Liver (tissue), 3 donors: ENCODE data around the gene UTP4.

ENCODE experiments used
- CTCF ChIP-seq: fragments of 150-350 bp; IDR thresholded peaks from 2 replicates; pipeline ENCODE4 v1.5.1; 2017; ENCODE audit warnings: improper control_type of control experiment, low read depth, low read length; ENCODE audit not compliant: missing input control
- EGR1 ChIP-seq, 2 donors: IDR thresholded peaks; 2 replicates each; pipeline ENCODE4 v1.6.1; 2016 to 2018; ENCODE audit warnings: antibody characterized with exemption in 2 of 2, low read depth in 2 of 2
- GABPA ChIP-seq, 2 donors: IDR thresholded peaks in 1 of 2; conservative IDR thresholded peaks in 1 of 2; 2 replicates each; pipeline ENCODE4 v1.6.1; 2016; ENCODE audit warnings: antibody characterized with exemption in 2 of 2, mild to moderate bottlenecking in 1 of 2, moderate library complexity in 1 of 2
- HNF4A ChIP-seq, 2 donors: conservative IDR thresholded peaks; 2 replicates each; pipeline ENCODE4 v1.6.1; 2016; ENCODE audit warnings: antibody characterized with exemption in 2 of 2, mild to moderate bottlenecking in 2 of 2
- HNF4G ChIP-seq: IDR thresholded peaks from 2 replicates; pipeline ENCODE4 v1.6.1; 2016; ENCODE audit warnings: antibody characterized with exemption
- JUND ChIP-seq, 2 donors: IDR thresholded peaks; 2 replicates each; pipeline ENCODE4 v1.6.1; 2016; ENCODE audit warnings: antibody characterized with exemption in 2 of 2
- RAD21 ChIP-seq, 2 donors: IDR thresholded peaks; 2 replicates each; pipeline ENCODE4 v1.6.1; 2016; ENCODE audit warnings: antibody characterized with exemption in 2 of 2, mild to moderate bottlenecking in 2 of 2
- REST ChIP-seq: IDR thresholded peaks from 2 replicates; pipeline ENCODE4 v1.6.1; 2016; ENCODE audit warnings: antibody characterized with exemption, mild to moderate bottlenecking
- RXRA ChIP-seq, 2 donors: IDR thresholded peaks; 2 replicates each; pipeline ENCODE4 v1.6.1; 2017 to 2018; ENCODE audit warnings: antibody characterized with exemption in 2 of 2, mild to moderate bottlenecking in 1 of 2
- SP1 ChIP-seq: IDR thresholded peaks from 2 replicates; pipeline ENCODE4 v1.6.1; 2018; ENCODE audit warnings: antibody characterized with exemption, mild to moderate bottlenecking
- TAF1 ChIP-seq: conservative IDR thresholded peaks from 2 replicates; pipeline ENCODE4 v1.6.1; 2016; ENCODE audit warnings: antibody characterized with exemption, mild to moderate bottlenecking
- TF ChIP-seq, protein P1 (sequence below): IDR thresholded peaks from 2 replicates; pipeline ENCODE4 v1.6.1; 2016; ENCODE audit warnings: antibody characterized with exemption
- TF ChIP-seq, protein P2 (sequence below): IDR thresholded peaks from 2 replicates; pipeline ENCODE4 v1.6.1; 2016; ENCODE audit warnings: antibody characterized with exemption
- TF ChIP-seq, protein P3 (sequence below): IDR thresholded peaks from 2 replicates; pipeline ENCODE4 v1.6.1; 2016; ENCODE audit warnings: antibody characterized with exemption
- donor health status: healthy.
- donor health status: healthy.

GRCh38 chr16:69166221-69166833, 33.9 kb downstream of the UTP4 start:
- no peak for TF ChIP-seq CTCF
- no peak for TF ChIP-seq HNF4A (conservative IDR thresholded peaks at IDR 0.05)
- no peak for TF ChIP-seq JUND (IDR thresholded peaks at IDR 0.05)
- no peak for TF ChIP-seq REST
- TF ChIP-seq EGR1 (IDR thresholded peaks at IDR 0.05; ENCODE audit: low read depth in 2 of 2), result no peak
- TF ChIP-seq, protein P1, sequence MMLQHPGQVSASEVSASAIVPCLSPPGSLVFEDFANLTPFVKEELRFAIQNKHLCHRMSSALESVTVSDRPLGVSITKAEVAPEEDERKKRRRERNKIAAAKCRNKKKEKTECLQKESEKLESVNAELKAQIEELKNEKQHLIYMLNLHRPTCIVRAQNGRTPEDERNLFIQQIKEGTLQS, result no peak
- no peak for TF ChIP-seq RXRA (IDR thresholded peaks at IDR 0.05)
- TF ChIP-seq, protein P2, sequence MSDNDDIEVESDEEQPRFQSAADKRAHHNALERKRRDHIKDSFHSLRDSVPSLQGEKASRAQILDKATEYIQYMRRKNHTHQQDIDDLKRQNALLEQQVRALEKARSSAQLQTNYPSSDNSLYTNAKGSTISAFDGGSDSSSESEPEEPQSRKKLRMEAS, result no peak
- TF ChIP-seq, protein P3, sequence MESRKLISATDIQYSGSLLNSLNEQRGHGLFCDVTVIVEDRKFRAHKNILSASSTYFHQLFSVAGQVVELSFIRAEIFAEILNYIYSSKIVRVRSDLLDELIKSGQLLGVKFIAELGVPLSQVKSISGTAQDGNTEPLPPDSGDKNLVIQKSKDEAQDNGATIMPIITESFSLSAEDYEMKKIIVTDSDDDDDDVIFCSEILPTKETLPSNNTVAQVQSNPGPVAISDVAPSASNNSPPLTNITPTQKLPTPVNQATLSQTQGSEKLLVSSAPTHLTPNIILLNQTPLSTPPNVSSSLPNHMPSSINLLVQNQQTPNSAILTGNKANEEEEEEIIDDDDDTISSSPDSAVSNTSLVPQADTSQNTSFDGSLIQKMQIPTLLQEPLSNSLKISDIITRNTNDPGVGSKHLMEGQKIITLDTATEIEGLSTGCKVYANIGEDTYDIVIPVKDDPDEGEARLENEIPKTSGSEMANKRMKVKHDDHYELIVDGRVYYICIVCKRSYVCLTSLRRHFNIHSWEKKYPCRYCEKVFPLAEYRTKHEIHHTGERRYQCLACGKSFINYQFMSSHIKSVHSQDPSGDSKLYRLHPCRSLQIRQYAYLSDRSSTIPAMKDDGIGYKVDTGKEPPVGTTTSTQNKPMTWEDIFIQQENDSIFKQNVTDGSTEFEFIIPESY, result no peak
- TF ChIP-seq SP1, result no peak
- TF ChIP-seq TAF1, result no peak
- TF ChIP-seq GABPA (IDR thresholded peaks at IDR 0.05 in 1 of 2, conservative IDR thresholded peaks at IDR 0.05 in 1 of 2), result no peak
- TF ChIP-seq RAD21 (IDR thresholded peaks at IDR 0.05), result no peak
- TF ChIP-seq HNF4G, result no peak
